HCT116 (cell line): ENCODE results near the gene OOSP4A. TPM values are rescaled to one million over a fixed set of nuclear protein-coding genes. Genes with fewer than 3 reads are reported as not detected.

Source experiments
- ATAC-seq: fragments of 200-7000 bp; cut with Tn5 transposase; 2 replicates; pipeline ENCODE4 v1.9.1; 2020; ENCODE audit warnings: mild to moderate bottlenecking, moderate library complexity
- BruUV-seq: library from RNA; stranded (reverse); fragments of 400-500 nt; replicated peaks from 2 replicates; lab custom pipeline; 2021; lab: Mats Ljungman, UMichigan
- CTCF ChIA-PET: fragments of 300-600 bp; sonication (Branson Sonifier 250); formaldehyde crosslinking; loops from one replicate; lab custom pipeline; 2021; ENCODE audit warnings: antibody characterized with exemption; lab: Charles Lee
- POLR2A ChIA-PET: fragments of 300-600, 350-600 bp; sonication (Branson Sonifier 250); formaldehyde crosslinking; loops from one replicate; lab custom pipeline; 2021; ENCODE audit warnings: antibody characterized with exemption; lab: Charles Lee
- RAD21 ChIA-PET, 2 experiments: fragments of 300-600 bp; sonication (Branson Sonifier 250); formaldehyde crosslinking; loops; one replicate each; lab custom pipeline; 2023; ENCODE audit warnings: low total read pairs in 2 of 2; ENCODE audit not compliant: uncharacterized antibody in 2 of 2, unreplicated experiment in 2 of 2, low non-redundant PET in 1 of 2; lab: Charles Lee
- DNase-seq: peaks from one replicate; pipeline ENCODE4 v3.0.0-alpha.2; 2010; ENCODE audit warnings: low read depth, low spot score
- H2AFZ ChIP-seq: fragments of 200-600 bp; shearing (Covaris generic), sonication (generic); 2 replicates; pipeline ENCODE4 v1.6.1; 2017; ENCODE audit warnings: low read depth, mixed run types, mixed read lengths, antibody characterized with exemption, low read length; ENCODE audit not compliant: poor library complexity, severe bottlenecking
- H3K27ac ChIP-seq: 2 replicates; pipeline ENCODE4 v1.5.1; 2012; ENCODE audit warnings: low read depth, low read length
- H3K27me3 ChIP-seq: fragments of 200-600 bp; sonication (generic); 2 replicates; pipeline ENCODE4 v1.6.1; 2016; ENCODE audit warnings: mixed run types, low read length, mixed read lengths; ENCODE audit not compliant: insufficient read depth
- H3K36me3 ChIP-seq, 2 experiments: fragments of 200-500 bp in 1 of 2; fragments of 200-600 bp in 1 of 2; sonication (Bioruptor generic) in 1 of 2; sonication (generic) in 1 of 2; 2 replicates each; pipeline versions ENCODE4 v1.5.1 to v1.6.1; 2014 to 2016; ENCODE audit warnings: low read length in 2 of 2, inconsistent platforms in 1 of 2, mixed read lengths in 1 of 2, mixed run types in 1 of 2; ENCODE audit not compliant: insufficient read depth in 2 of 2, control insufficient read depth in 1 of 2
- H3K4me1 ChIP-seq, 2 experiments: fragments of 200-600 bp in 1 of 2; sonication (generic) in 1 of 2; 2 replicates each; pipeline versions ENCODE4 v1.5.1 to v1.6.1; 2012 to 2017; ENCODE audit warnings: low read length in 2 of 2, inconsistent platforms in 1 of 2, mild to moderate bottlenecking in 1 of 2, mixed read lengths in 1 of 2, mixed run types in 1 of 2, moderate library complexity in 1 of 2; ENCODE audit not compliant: insufficient read depth in 2 of 2, control insufficient read depth in 1 of 2
- H3K4me2 ChIP-seq: fragments of 200-600 bp; sonication (generic); 2 replicates; pipeline ENCODE4 v1.6.1; 2017; ENCODE audit warnings: mixed run types, low read length, mixed read lengths
- H3K4me3 ChIP-seq, 2 experiments: fragments of 200-600 bp in 1 of 2; sonication (generic) in 1 of 2; replicated peaks in 1 of 2; 2 replicates each; pipeline ENCODE4 v1.5.1; 2011 to 2016; ENCODE audit warnings: low read length in 2 of 2, control low read depth in 1 of 2, low read depth in 1 of 2, mild to moderate bottlenecking in 1 of 2, mixed read lengths in 1 of 2, mixed run types in 1 of 2
- H3K79me2 ChIP-seq: fragments of 200-600 bp; sonication (generic); 2 replicates; pipeline ENCODE4 v1.6.1; 2017; ENCODE audit warnings: mild to moderate bottlenecking, mixed run types, low read length, moderate library complexity, mixed read lengths; ENCODE audit not compliant: insufficient read depth
- H3K9ac ChIP-seq: fragments of 200-600 bp; sonication (generic); 2 replicates; pipeline ENCODE4 v1.6.1; 2016; ENCODE audit warnings: low read length, mixed read lengths
- H3K9me2 ChIP-seq: fragments of 200-600 bp; sonication (generic), shearing (Covaris generic); 2 replicates; pipeline ENCODE4 v1.6.1; 2017; ENCODE audit warnings: mixed run types, mild to moderate bottlenecking, moderate library complexity; ENCODE audit not compliant: insufficient read depth
- H3K9me3 ChIP-seq, 2 experiments: fragments of 200-500 bp in 1 of 2; fragments of 200-600 bp in 1 of 2; sonication (Bioruptor generic) in 1 of 2; sonication (generic) in 1 of 2; 2 replicates each; pipeline ENCODE4 v1.6.1; 2014 to 2017; ENCODE audit warnings: low read length in 2 of 2, mixed read lengths in 2 of 2, inconsistent platforms in 1 of 2, low read depth in 1 of 2, mild to moderate bottlenecking in 1 of 2, mixed run types in 1 of 2, moderate library complexity in 1 of 2; ENCODE audit not compliant: control insufficient read depth in 1 of 2, insufficient read depth in 1 of 2
- H4K20me1 ChIP-seq: fragments of 200-600 bp; sonication (generic), shearing (Covaris generic); 2 replicates; pipeline ENCODE4 v1.6.1; 2017; ENCODE audit warnings: mixed run types, mild to moderate bottlenecking, moderate library complexity; ENCODE audit not compliant: insufficient read depth
- CBX3 ChIP-seq: IDR thresholded peaks from 2 replicates; pipeline ENCODE4 v1.6.1; 2012; ENCODE audit warnings: low read depth
- CEBPB ChIP-seq: IDR thresholded peaks from 2 replicates; pipeline ENCODE4 v1.6.1; 2012; ENCODE audit warnings: low read depth
- EGR1 ChIP-seq: IDR thresholded peaks from 2 replicates; pipeline ENCODE4 v1.6.1; 2012; ENCODE audit warnings: low read depth
- EZH2phosphoT487 ChIP-seq: fragments of 200-600 bp; IDR thresholded peaks from 2 replicates; pipeline ENCODE4 v1.6.1; 2018; ENCODE audit warnings: antibody characterized with exemption, borderline replicate concordance
- FOSL1 ChIP-seq: IDR thresholded peaks from 2 replicates; pipeline ENCODE4 v1.6.1; 2012; ENCODE audit warnings: low read depth
- JUND ChIP-seq: IDR thresholded peaks from 2 replicates; pipeline ENCODE4 v1.6.1; 2012
- POLR2A ChIP-seq: IDR thresholded peaks from 2 replicates; pipeline ENCODE4 v1.7.0; 2011; ENCODE audit warnings: borderline replicate concordance; ENCODE audit not compliant: insufficient read depth, insufficient read length; ENCODE audit errors: extremely low read depth
- POLR2AphosphoS5 ChIP-seq: IDR thresholded peaks from 2 replicates; pipeline ENCODE4 v1.6.1; 2011; ENCODE audit warnings: mild to moderate bottlenecking, low read depth, low read length, moderate library complexity
- SIN3A ChIP-seq: IDR thresholded peaks from 2 replicates; pipeline ENCODE4 v1.6.1; 2012; ENCODE audit warnings: low read depth
- SP1 ChIP-seq: IDR thresholded peaks from 2 replicates; pipeline ENCODE4 v1.6.1; 2012; ENCODE audit warnings: low read depth
- SRF ChIP-seq: IDR thresholded peaks from 2 replicates; pipeline ENCODE4 v1.6.1; 2012; ENCODE audit warnings: low read depth
- TCF7L2 ChIP-seq: IDR thresholded peaks from 2 replicates; pipeline ENCODE4 v1.7.0; 2011; ENCODE audit warnings: borderline replicate concordance, inconsistent platforms; ENCODE audit not compliant: insufficient read depth, insufficient read length; ENCODE audit errors: extremely low read depth
- YY1 ChIP-seq: IDR thresholded peaks from 2 replicates; pipeline ENCODE4 v1.6.1; 2011; ENCODE audit warnings: low read length, low read depth, moderate library complexity, mild to moderate bottlenecking; ENCODE audit not compliant: insufficient replicate concordance; ENCODE audit errors: extremely low read depth
- ZFX ChIP-seq: fragments of 450-650 bp; IDR thresholded peaks from 2 replicates; pipeline ENCODE4 v1.6.1; 2017
- ZNF274 ChIP-seq: fragments of 200-500 bp; sonication (Bioruptor generic); IDR thresholded peaks from 2 replicates; pipeline ENCODE4 v1.6.1; 2014; ENCODE audit warnings: mild to moderate bottlenecking, low read depth, low read length, inconsistent platforms
- intact Hi-C: fragments of 100-400 bp; cut with micrococcal nuclease; formaldehyde crosslinking; loops from 2 replicates; pipeline ENCODE4 v1.10.0; 2022
- total RNA-seq: library from RNA; stranded (reverse); gene quantifications from one replicate; pipeline ENCODE4 v1.2.1, GENCODE V29; 2021; ENCODE audit not compliant: unreplicated experiment
- TF ChIP-seq, protein P1 (sequence below), 3 experiments: fragments of 200-600 bp in 1 of 3; sonication (generic) in 1 of 3; IDR thresholded peaks in 2 of 3; conservative IDR thresholded peaks in 1 of 3; 2 replicates each; pipeline ENCODE4 v1.5.1; 2012 to 2017; ENCODE audit warnings: low read depth in 2 of 3, low read length in 2 of 3, antibody characterized with exemption in 1 of 3, borderline replicate concordance in 1 of 3, control low read depth in 1 of 3, mild to moderate bottlenecking in 1 of 3, mixed read lengths in 1 of 3, mixed run types in 1 of 3, moderate library complexity in 1 of 3; ENCODE audit not compliant: insufficient read depth in 1 of 3
- TF ChIP-seq, protein P2 (sequence below): IDR thresholded peaks from 2 replicates; pipeline ENCODE4 v1.6.1; 2011; ENCODE audit warnings: mild to moderate bottlenecking, low read length, moderate library complexity; ENCODE audit not compliant: insufficient replicate concordance; ENCODE audit errors: extremely low read depth
- TF ChIP-seq, protein P3 (sequence below): IDR thresholded peaks from 2 replicates; pipeline ENCODE4 v1.6.1; 2012
- TF ChIP-seq, protein P4 (sequence below): IDR thresholded peaks from 2 replicates; pipeline ENCODE4 v1.6.1; 2012

Gene OOSP4A
- total RNA-seq, 1 experiment from 2014 or later, result not detected

DNA sequence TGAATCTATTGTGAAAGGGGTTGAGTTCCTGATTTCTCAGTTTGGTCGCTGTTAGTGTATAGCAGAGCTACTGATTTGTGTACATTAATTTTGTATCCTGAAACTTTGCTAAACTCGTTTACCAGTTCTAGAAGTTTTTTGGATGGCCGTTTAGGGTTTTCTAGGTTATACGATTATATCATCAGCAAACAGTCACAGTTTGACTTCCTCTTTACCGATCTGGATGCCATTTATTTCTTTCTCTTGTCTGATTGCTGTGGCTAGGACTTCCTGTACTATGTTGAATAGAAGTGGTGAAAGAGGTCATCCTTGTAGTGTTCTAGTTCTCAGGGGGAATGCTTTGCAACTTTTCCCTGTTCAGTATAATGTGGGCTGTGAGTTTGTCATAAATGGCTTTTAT lies 28.6 kb downstream of the OOSP4A start:
- TF ChIP-seq SIN3A (no peak), EZH2phosphoT487 (no peak), ZNF274 (no peak), CEBPB (no peak), SP1 (no peak), JUND (no peak), YY1 (no peak), CBX3 (no peak), EGR1 (no peak), POLR2AphosphoS5 (no peak), ZFX (no peak), TCF7L2 (no peak), FOSL1 (no peak), POLR2A (no peak), SRF (no peak)
- TF ChIP-seq, protein P1, sequence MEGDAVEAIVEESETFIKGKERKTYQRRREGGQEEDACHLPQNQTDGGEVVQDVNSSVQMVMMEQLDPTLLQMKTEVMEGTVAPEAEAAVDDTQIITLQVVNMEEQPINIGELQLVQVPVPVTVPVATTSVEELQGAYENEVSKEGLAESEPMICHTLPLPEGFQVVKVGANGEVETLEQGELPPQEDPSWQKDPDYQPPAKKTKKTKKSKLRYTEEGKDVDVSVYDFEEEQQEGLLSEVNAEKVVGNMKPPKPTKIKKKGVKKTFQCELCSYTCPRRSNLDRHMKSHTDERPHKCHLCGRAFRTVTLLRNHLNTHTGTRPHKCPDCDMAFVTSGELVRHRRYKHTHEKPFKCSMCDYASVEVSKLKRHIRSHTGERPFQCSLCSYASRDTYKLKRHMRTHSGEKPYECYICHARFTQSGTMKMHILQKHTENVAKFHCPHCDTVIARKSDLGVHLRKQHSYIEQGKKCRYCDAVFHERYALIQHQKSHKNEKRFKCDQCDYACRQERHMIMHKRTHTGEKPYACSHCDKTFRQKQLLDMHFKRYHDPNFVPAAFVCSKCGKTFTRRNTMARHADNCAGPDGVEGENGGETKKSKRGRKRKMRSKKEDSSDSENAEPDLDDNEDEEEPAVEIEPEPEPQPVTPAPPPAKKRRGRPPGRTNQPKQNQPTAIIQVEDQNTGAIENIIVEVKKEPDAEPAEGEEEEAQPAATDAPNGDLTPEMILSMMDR (IDR thresholded peaks at IDR 0.05 in 2 of 3, conservative IDR thresholded peaks at IDR 0.05 in 1 of 3; ENCODE audit: borderline replicate concordance in 1 of 3, insufficient read depth in 1 of 3, low read depth in 2 of 3, low read length in 2 of 3), result no peak
- TF ChIP-seq, protein P2, sequence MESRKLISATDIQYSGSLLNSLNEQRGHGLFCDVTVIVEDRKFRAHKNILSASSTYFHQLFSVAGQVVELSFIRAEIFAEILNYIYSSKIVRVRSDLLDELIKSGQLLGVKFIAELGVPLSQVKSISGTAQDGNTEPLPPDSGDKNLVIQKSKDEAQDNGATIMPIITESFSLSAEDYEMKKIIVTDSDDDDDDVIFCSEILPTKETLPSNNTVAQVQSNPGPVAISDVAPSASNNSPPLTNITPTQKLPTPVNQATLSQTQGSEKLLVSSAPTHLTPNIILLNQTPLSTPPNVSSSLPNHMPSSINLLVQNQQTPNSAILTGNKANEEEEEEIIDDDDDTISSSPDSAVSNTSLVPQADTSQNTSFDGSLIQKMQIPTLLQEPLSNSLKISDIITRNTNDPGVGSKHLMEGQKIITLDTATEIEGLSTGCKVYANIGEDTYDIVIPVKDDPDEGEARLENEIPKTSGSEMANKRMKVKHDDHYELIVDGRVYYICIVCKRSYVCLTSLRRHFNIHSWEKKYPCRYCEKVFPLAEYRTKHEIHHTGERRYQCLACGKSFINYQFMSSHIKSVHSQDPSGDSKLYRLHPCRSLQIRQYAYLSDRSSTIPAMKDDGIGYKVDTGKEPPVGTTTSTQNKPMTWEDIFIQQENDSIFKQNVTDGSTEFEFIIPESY, result no peak
- TF ChIP-seq, protein P3, sequence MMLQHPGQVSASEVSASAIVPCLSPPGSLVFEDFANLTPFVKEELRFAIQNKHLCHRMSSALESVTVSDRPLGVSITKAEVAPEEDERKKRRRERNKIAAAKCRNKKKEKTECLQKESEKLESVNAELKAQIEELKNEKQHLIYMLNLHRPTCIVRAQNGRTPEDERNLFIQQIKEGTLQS, result no peak
- TF ChIP-seq, protein P4, sequence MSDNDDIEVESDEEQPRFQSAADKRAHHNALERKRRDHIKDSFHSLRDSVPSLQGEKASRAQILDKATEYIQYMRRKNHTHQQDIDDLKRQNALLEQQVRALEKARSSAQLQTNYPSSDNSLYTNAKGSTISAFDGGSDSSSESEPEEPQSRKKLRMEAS, result no peak
- H3K27ac ChIP-seq, result no peak overlapping the region
- intact Hi-C loops, result no loop called here
- BruUV-seq, result no TSS peak
- no peaks in the 10 kb centered on the region for H3K4me1 ChIP-seq
- H3K9me3 ChIP-seq, result no peaks in the 10 kb centered on the region
- ChIA-PET RAD21 (no interaction called here), CTCF (no interaction called here), POLR2A (no interaction called here)
- no peak for DNase-seq
- H3K4me2 ChIP-seq, result no peak overlapping the region
- H3K27me3 ChIP-seq, result no peaks in the 10 kb centered on the region
- no peaks in the 10 kb centered on the region for H3K36me3 ChIP-seq
- H3K4me3 ChIP-seq, result no peak overlapping the region
- no peaks in the 10 kb centered on the region for H4K20me1 ChIP-seq
- ATAC-seq, result no peak
- no peak overlapping the region for H2AFZ ChIP-seq
- no peak overlapping the region for H3K9ac ChIP-seq
- H3K79me2 ChIP-seq, result no peaks in the 10 kb centered on the region
- no peaks in the 10 kb centered on the region for H3K9me2 ChIP-seq
